MCF 10A (cell line): ENCODE measurements around the gene ITGB5. TPM values are rescaled to one million over a fixed set of nuclear protein-coding genes. Genes with fewer than 3 reads are reported as not detected.
"Not testable (repeated sequence)": the region's sequence is repeated elsewhere in the genome, so short reads cannot be mapped to it uniquely, and the experiment has no call there.

Source experiments
- BruUV-seq: library from RNA; stranded (reverse); fragments of 400-500 nt; replicated peaks from 2 replicates; lab custom pipeline; 2021; lab: Mats Ljungman, UMichigan
- CTCF ChIA-PET: fragments of 300-600 bp; sonication (Branson Sonifier 250); formaldehyde crosslinking; extraction: SDS; loops from one replicate; lab custom pipeline; 2021; ENCODE audit warnings: antibody characterized with exemption, inconsistent platforms; lab: Yijun Ruan, JAX
- POLR2A ChIA-PET: fragments of 300-600, 350-650 bp; sonication (Branson Sonifier 250); formaldehyde crosslinking; extraction: SDS; loops from one replicate; lab custom pipeline; 2020; ENCODE audit warnings: antibody characterized with exemption, inconsistent platforms; lab: Yijun Ruan, JAX
- DNase-seq: peaks from one replicate; pipeline ENCODE4 v3.0.0-alpha.2; 2018; ENCODE audit not compliant: unreplicated experiment
- H3K27ac Mint-ChIP-seq: one replicate; pipeline ENCODE4 v1.8.0; 2022; ENCODE audit warnings: mild to moderate bottlenecking, low read depth, mixed read lengths; ENCODE audit not compliant: unreplicated experiment
- H3K27me3 Mint-ChIP-seq: one replicate; pipeline ENCODE4 v1.8.0; 2022; ENCODE audit warnings: mixed read lengths; ENCODE audit not compliant: insufficient read depth, unreplicated experiment
- H3K36me3 Mint-ChIP-seq: one replicate; pipeline ENCODE4 v1.8.0; 2022; ENCODE audit warnings: mild to moderate bottlenecking, moderate library complexity, mixed read lengths; ENCODE audit not compliant: insufficient read depth, unreplicated experiment
- H3K4me1 Mint-ChIP-seq: one replicate; pipeline ENCODE4 v1.8.0; 2022; ENCODE audit warnings: mixed read lengths; ENCODE audit not compliant: insufficient read depth, unreplicated experiment
- H3K4me3 Mint-ChIP-seq: one replicate; pipeline ENCODE4 v1.8.0; 2022; ENCODE audit warnings: mild to moderate bottlenecking, moderate library complexity, mixed read lengths; ENCODE audit not compliant: unreplicated experiment
- H3K9me3 Mint-ChIP-seq: one replicate; pipeline ENCODE4 v1.8.0; 2022; ENCODE audit warnings: mixed read lengths; ENCODE audit not compliant: unreplicated experiment
- intact Hi-C: fragments of 100-400 bp; cut with micrococcal nuclease; formaldehyde crosslinking; loops from 2 replicates; pipeline ENCODE4 v1.14.1; 2022
- total RNA-seq: library from RNA; stranded (reverse); gene quantifications from 2 replicates; pipeline ENCODE4 v1.2.3, GENCODE V29; 2022
- TF ChIP-seq, protein P1 (sequence below): fragments of 200-600 bp; IDR thresholded peaks from one replicate; pipeline ENCODE4 v1.8.0; 2022; ENCODE audit warnings: antibody characterized with exemption, mild to moderate bottlenecking; ENCODE audit not compliant: unreplicated experiment

The ITGB5 gene
- total RNA-seq, 1 experiment from 2014 or later: 101 TPM

DNA sequence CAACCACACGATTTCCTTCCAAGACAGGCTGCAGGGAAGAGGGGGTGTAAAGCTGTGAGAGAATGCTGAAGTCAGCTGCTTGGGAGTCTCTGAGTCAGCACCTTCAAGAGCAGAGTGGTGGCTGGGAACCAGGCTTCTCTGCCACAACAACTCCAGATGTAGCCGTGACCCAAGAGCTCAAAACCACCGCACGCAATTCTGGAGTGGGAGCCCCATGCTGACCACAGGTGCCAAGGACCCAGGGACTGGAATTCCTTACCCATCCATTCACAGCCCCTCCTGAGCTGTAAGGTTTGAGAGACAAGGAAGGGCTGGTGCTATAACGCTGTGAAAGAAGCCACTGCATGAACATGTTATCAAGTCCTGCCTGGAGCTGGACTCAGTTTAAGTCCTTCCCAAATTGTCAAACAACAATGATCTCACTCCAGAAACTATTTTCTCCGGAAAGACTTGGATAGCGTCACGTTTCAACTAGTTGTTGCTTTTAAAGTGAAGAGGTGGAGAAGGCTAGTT lies 95.5 kb downstream of the ITGB5 start:
- Mint-ChIP-seq H3K4me3 (no peak overlapping the region), H3K27ac (no peak overlapping the region), H3K27me3 (no peaks in the 10 kb centered on the region), H3K9me3 (no peaks in the 10 kb centered on the region), H3K36me3 (peaks cover 9% of the 10 kb centered on the region), H3K4me1 (peaks cover 28% of the 10 kb centered on the region)
- BruUV-seq: no TSS peak
- ChIA-PET POLR2A (interaction anchor here (0.9 to 2.0 kb wide), 5 partner anchors 8 to 95 kb away, joined by 3 to 15 read pairs (median 4); partner anchors contain the start of gene ITGB5), CTCF (interaction anchor here (0.7 to 2.1 kb wide), 9 partner anchors 19 to 111 kb away, joined by 3 to 17 read pairs (median 5); no protein-coding TSS in a partner anchor)
- intact Hi-C loops: loop anchor here (5.0 kb wide), 1 partner anchor 56 kb away; no protein-coding TSS in a partner anchor
- TF ChIP-seq, protein P1, sequence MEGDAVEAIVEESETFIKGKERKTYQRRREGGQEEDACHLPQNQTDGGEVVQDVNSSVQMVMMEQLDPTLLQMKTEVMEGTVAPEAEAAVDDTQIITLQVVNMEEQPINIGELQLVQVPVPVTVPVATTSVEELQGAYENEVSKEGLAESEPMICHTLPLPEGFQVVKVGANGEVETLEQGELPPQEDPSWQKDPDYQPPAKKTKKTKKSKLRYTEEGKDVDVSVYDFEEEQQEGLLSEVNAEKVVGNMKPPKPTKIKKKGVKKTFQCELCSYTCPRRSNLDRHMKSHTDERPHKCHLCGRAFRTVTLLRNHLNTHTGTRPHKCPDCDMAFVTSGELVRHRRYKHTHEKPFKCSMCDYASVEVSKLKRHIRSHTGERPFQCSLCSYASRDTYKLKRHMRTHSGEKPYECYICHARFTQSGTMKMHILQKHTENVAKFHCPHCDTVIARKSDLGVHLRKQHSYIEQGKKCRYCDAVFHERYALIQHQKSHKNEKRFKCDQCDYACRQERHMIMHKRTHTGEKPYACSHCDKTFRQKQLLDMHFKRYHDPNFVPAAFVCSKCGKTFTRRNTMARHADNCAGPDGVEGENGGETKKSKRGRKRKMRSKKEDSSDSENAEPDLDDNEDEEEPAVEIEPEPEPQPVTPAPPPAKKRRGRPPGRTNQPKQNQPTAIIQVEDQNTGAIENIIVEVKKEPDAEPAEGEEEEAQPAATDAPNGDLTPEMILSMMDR: no peak
- no peak for DNase-seq

DNA sequence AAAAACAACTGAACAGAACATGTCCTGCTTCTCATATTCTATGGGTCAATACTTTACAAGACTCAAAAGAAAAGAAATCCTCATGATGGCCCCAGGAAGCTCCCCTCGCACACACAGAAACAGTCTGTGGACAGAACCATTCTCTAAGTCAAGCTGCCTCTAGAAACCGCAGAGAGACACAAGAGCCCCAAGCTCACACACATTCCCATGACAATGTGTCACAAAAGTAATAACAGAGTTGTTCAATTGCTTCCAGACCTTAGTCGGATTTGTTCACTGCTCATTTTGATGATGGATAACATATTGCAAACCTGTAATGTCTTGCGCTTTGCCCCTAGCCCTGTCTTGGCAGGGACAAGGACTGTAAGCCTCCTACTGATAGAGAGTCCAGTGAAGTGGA lies 96.0 kb downstream of the ITGB5 start:
- H3K27me3 Mint-ChIP-seq: no peaks in the 10 kb centered on the region
- H3K9me3 Mint-ChIP-seq: no peaks in the 10 kb centered on the region
- H3K36me3 Mint-ChIP-seq: peaks cover 7% of the 10 kb centered on the region
- no peak overlapping the region for H3K4me3 Mint-ChIP-seq
- H3K4me1 Mint-ChIP-seq: peaks cover 32% of the 10 kb centered on the region
- DNase-seq: no peak
- intact Hi-C loops: loop anchor here (5.0 kb wide), 1 partner anchor 56 kb away; no protein-coding TSS in a partner anchor
- TF ChIP-seq, protein P1: no peak
- ChIA-PET CTCF (interaction anchor here (0.7 to 2.1 kb wide), 8 partner anchors 20 to 111 kb away, joined by 3 to 17 read pairs (median 4); no protein-coding TSS in a partner anchor), POLR2A (interaction anchor here (0.9 to 2.0 kb wide), 5 partner anchors 9 to 96 kb away, joined by 3 to 15 read pairs (median 4); partner anchors contain the start of gene ITGB5)
- no TSS peak for BruUV-seq
- H3K27ac Mint-ChIP-seq: no peak overlapping the region

DNA sequence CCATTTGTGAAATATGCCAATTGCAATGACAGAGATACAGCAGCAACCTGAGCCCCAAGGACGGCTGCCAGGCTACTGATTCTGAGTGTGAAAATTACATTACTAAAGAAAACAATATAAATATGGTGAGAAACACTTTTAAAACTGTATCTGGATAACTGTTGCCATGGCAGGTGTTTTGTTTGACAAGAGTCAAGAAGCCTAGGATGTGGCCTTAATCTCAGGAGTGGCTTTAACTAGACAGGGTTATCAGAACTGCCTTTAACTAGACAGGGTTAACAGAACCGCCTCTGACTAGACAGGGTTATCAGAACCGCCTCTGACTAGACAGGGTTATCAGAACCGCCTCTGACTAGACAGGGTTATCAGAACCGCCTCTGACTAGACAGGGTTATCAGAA lies 98.1 kb downstream of the ITGB5 start:
- H3K27me3 Mint-ChIP-seq, H3K36me3 Mint-ChIP-seq, intact Hi-C loops, H3K4me3 Mint-ChIP-seq, H3K27ac Mint-ChIP-seq, BruUV-seq, DNase-seq, H3K9me3 Mint-ChIP-seq: not testable (repeated sequence)
- CTCF ChIA-PET: interaction anchor here (3.8 to 7.2 kb wide), 4 partner anchors 27 to 115 kb away, joined by 55 to 259 read pairs (median 71); partner anchors contain the start of gene ITGB5
- POLR2A ChIA-PET: interaction anchor here (0.9 kb wide), 1 partner anchor 46 kb away, joined by 3 read pairs; no protein-coding TSS in a partner anchor
- H3K4me1 Mint-ChIP-seq: peaks cover 25% of the 10 kb centered on the region

DNA sequence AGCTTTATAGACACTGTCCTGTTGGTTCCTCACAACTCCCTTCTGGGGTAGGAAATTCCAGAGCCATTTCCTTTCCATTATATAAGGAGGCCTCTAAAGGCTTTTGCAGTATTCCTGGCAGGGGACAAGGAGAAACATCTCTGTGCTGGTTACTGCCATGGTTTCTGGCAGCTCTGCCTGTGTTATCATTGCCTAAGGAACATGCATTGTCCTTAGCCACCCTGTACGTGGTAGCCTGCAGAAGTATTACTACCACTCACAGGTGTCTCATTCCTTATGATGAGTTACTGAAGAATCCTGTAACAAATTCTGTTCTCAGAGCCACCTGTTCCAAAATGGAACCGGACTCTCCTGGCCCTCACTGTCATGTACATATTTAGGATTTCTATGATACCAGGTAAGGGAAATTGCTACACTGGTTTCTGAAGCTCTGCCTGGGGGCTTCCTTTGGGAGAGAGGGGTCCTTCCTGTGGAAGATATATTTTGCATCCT lies 98.9 kb downstream of the ITGB5 start:
- Mint-ChIP-seq H3K27ac (no peak overlapping the region), H3K4me1 (peaks cover 17% of the 10 kb centered on the region), H3K36me3 (no peaks in the 10 kb centered on the region), H3K27me3 (no peaks in the 10 kb centered on the region), H3K9me3 (no peaks in the 10 kb centered on the region), H3K4me3 (no peak overlapping the region)
- DNase-seq: no peak
- intact Hi-C loops: no loop called here
- no TSS peak for BruUV-seq
- CTCF ChIA-PET: interaction anchor here (0.9 to 7.2 kb wide), 12 partner anchors 10 to 151 kb away, joined by 3 to 259 read pairs (median 16); partner anchors contain the start of gene ITGB5
- TF ChIP-seq, protein P1: no peak
- POLR2A ChIA-PET: interaction anchor here (0.9 to 2.7 kb wide), 6 partner anchors 25 to 118 kb away, joined by 3 to 19 read pairs (median 4); no protein-coding TSS in a partner anchor
